Activated T-cell treated with anti-CD3 and anti-CD28 coated beads, Interleukin-2, amount 50 U/mL, for 4 hours (primary cell): Measurements from ENCODE around the gene SMIM24. TPM values are rescaled to one million over a fixed set of nuclear protein-coding genes. Genes with fewer than 3 reads are reported as not detected.
"Not testable (repeated sequence)": the region's sequence is repeated elsewhere in the genome, so short reads cannot be mapped to it uniquely, and the experiment has no call there.

Experiments
- ATAC-seq, 2 donors: fragments of 200-7000 bp; cut with Tn5 transposase; one replicate each; pipeline ENCODE4 v1.10.0; 2021
- DNase-seq: peaks from one replicate; pipeline ENCODE4 v3.0.0-alpha.2; 2020
- H3K27me3 Mint-ChIP-seq: one replicate; pipeline ENCODE4 v1.8.0; 2021; ENCODE audit warnings: low read depth, mixed read lengths
- H3K36me3 Mint-ChIP-seq: one replicate; pipeline ENCODE4 v1.8.0; 2022; ENCODE audit warnings: mixed read lengths; ENCODE audit not compliant: insufficient read depth
- H3K4me1 Mint-ChIP-seq: one replicate; pipeline ENCODE4 v1.8.0; 2021; ENCODE audit warnings: low read depth, mixed read lengths
- H3K4me3 Mint-ChIP-seq: one replicate; pipeline ENCODE4 v1.8.0; 2021; ENCODE audit warnings: mild to moderate bottlenecking, moderate library complexity, mixed read lengths
- H3K9me3 Mint-ChIP-seq: one replicate; pipeline ENCODE4 v1.8.0; 2021; ENCODE audit warnings: mixed read lengths
- total RNA-seq, 3 donors: library from RNA; stranded (reverse); gene quantifications; one replicate each; pipeline ENCODE4 v1.2.1, GENCODE V29; 2021

Gene SMIM24
- total RNA-seq, 3 donors from 2014 or later, result not detected

GRCh38 chr19:3508771-3509535 is 28.6 kb upstream of the SMIM24 start:
- DNase-seq, result no peak
- H3K4me3 Mint-ChIP-seq, result peak overlapping the region; percentile 61
- H3K4me1 Mint-ChIP-seq, result peaks cover 53% of the 10 kb centered on the region
- no peak for ATAC-seq
- H3K27me3 Mint-ChIP-seq, result no peaks in the 10 kb centered on the region
- no peaks in the 10 kb centered on the region for H3K9me3 Mint-ChIP-seq
- peaks cover 11% of the 10 kb centered on the region for H3K36me3 Mint-ChIP-seq

DNA sequence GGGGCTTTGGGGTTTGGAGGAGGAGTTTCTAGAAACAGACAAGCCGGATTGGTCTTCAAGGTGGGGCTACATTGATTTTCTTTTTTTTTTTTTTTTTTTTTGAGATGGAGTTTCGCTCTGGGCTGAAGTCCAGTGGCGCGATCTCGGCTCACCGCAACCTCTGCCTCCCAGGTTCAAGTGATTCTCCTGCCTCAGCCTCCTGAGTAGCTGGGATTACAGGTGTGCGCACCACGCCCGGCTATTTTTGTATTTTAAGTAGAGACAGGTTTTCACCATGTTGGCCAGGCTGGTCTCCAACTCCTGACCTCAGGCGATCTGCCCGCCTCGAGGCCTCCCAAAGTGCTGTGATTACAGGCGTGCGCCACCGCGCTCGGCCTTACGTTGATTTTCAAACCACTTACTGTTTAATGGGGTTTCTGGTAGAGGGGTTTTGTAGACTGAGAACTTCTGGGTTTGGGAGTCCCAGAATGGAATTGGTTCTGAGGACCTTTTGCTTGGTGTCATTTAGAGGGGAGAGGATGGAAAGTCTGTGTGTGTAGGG is 27.9 kb upstream of the SMIM24 start:
- DNase-seq, H3K9me3 Mint-ChIP-seq, ATAC-seq, H3K27me3 Mint-ChIP-seq: not testable (repeated sequence)
- Mint-ChIP-seq H3K36me3 (peaks cover 11% of the 10 kb centered on the region), H3K4me3 (peak overlapping the region; percentile 63), H3K4me1 (peaks cover 50% of the 10 kb centered on the region)

GRCh38 chr19:3507371-3508120 is 27.2 kb upstream of the SMIM24 start:
- ATAC-seq (no peak), DNase-seq (peak; percentile 48)
- Mint-ChIP-seq H3K9me3 (no peaks in the 10 kb centered on the region), H3K4me1 (peaks cover 50% of the 10 kb centered on the region), H3K4me3 (peak overlapping the region; percentile 90), H3K27me3 (no peaks in the 10 kb centered on the region), H3K36me3 (peaks cover 11% of the 10 kb centered on the region)

GRCh38 chr19:3506384-3507340 is 26.3 kb upstream of the SMIM24 start:
- peaks cover 11% of the 10 kb centered on the region for H3K36me3 Mint-ChIP-seq
- no peak for DNase-seq

DNA sequence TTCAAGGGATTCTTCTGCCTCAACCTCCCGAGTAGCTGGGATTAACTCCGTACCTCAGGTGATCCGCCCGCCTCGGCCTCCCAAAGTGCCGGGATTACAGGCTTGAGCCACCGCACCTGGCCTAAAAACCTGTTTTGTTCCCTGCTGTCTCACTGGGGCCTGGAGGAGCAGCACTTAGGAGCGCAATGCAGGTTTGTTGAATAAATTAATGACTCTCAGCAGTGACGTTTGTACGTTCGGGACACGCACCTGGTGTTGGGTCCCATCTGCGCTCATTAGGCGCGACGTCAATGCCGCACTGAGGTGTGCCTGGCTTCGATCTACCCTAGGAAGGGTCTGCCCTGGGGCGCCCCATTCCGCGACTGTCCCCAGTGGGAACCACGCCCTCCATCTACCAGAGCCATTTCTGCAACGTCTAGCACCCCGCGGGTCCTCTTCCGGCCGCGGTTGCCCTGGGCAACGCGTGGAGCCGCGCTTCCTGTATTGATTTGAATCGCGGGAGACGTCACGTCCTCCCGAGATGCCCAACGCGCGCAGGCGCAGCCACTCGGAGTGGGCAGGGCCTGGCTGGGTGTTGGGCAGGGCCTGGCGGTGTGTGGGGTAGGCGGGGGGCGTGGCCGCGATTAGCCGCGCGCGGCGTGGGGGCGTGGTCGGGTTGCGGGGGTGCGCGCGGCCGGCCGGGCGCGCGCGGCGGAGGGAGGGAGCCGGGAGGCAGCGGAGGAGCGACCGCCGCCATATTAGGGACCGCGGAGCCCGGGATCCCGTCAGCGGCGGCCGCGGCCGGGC is 25.5 kb upstream of the SMIM24 start, which contains the start of gene FZR1:
FZR1 (plus strand) TSS at position 714 of the 786 bp plus-strand sequence. CDS start 16,679 bp downstream, outside the sequence.
- H3K9me3 Mint-ChIP-seq, result no peaks in the 10 kb centered on the region
- peaks cover 11% of the 10 kb centered on the region for H3K36me3 Mint-ChIP-seq
- ATAC-seq, result peak; percentile 93
- peak; percentile 99 for DNase-seq
- peak within 1 kb of the TSS; percentile 90 for H3K4me3 Mint-ChIP-seq
- H3K27me3 Mint-ChIP-seq, result no peaks in the 10 kb centered on the region
- peaks cover 45% of the 10 kb centered on the region for H3K4me1 Mint-ChIP-seq

More at GRCh38 chr19:3506384-3507340, 26.3 kb upstream of the SMIM24 start:
- Mint-ChIP-seq H3K4me1 (peaks cover 47% of the 10 kb centered on the region), H3K27me3 (no peaks in the 10 kb centered on the region), H3K4me3 (peak overlapping the region; percentile 90), H3K9me3 (no peaks in the 10 kb centered on the region)
- peak; percentile 9 to 15 for ATAC-seq

DNA sequence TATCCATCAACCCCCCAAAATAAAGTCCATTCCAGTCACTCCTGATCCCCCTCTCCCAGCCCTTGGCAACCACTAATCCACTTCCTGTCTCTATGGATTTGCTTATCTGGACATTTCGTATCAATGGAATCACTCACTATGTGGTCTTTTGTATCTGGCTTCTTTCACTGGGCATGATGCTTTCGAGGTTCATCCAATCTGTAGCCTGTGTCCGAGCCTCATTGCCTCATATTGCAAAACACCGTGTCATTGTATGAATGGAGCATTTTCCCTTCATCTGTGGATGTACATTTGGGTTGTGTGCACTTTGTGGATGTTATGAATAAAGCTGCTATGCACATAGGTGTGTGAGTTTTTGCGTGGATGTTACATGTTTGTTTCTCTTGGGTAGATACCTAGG is 24.4 kb upstream of the SMIM24 start:
- H3K4me3 Mint-ChIP-seq, result peak overlapping the region; percentile 83
- H3K36me3 Mint-ChIP-seq, result peaks cover 10% of the 10 kb centered on the region
- peaks cover 43% of the 10 kb centered on the region for H3K4me1 Mint-ChIP-seq
- H3K27me3 Mint-ChIP-seq, result no peaks in the 10 kb centered on the region
- DNase-seq, result no peak
- ATAC-seq, result no peak
- no peaks in the 10 kb centered on the region for H3K9me3 Mint-ChIP-seq

DNA sequence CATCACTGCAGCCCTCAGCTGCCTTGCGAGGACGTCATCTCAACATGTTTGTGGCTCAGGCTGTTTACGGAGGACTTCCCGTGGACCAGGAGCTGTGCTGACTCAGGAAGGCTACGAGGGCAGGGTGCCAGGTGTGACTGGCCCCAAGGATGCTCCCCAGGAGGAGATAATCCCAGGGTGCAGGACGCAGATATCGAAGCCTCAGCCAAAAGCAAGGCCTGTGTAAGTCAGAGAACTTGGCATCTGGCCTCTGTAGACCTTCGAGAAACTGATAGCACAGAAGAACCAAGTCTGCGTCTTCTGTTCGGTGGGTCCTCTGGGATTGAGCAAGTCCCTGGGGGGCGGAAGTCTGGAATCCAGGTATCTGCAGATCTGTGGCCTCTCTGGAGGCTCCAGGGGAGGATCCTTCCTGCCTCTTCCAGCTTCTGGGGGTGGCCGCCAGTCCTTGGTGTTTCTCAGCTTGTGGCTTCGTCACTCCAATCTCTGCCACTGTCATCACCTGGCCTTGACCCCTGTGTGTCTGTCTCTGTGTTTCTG is 22.8 kb upstream of the SMIM24 start:
- no peak overlapping the region for H3K4me3 Mint-ChIP-seq
- DNase-seq, result no peak

GRCh38 chr19:3501780-3502179 is 21.5 kb upstream of the SMIM24 start:
- no peak overlapping the region for H3K4me3 Mint-ChIP-seq
- H3K9me3 Mint-ChIP-seq, result no peaks in the 10 kb centered on the region
- peaks cover 29% of the 10 kb centered on the region for H3K4me1 Mint-ChIP-seq
- ATAC-seq (no peak), DNase-seq (no peak)
- H3K27me3 Mint-ChIP-seq, result no peaks in the 10 kb centered on the region
- H3K36me3 Mint-ChIP-seq, result peaks cover 9% of the 10 kb centered on the region

More for the DNA sequence above, 22.8 kb upstream of the SMIM24 start:
- H3K36me3 Mint-ChIP-seq, result peaks cover 1% of the 10 kb centered on the region
- H3K27me3 Mint-ChIP-seq, result no peaks in the 10 kb centered on the region
- H3K4me1 Mint-ChIP-seq, result peaks cover 34% of the 10 kb centered on the region
- ATAC-seq, result no peak
- no peaks in the 10 kb centered on the region for H3K9me3 Mint-ChIP-seq

DNA sequence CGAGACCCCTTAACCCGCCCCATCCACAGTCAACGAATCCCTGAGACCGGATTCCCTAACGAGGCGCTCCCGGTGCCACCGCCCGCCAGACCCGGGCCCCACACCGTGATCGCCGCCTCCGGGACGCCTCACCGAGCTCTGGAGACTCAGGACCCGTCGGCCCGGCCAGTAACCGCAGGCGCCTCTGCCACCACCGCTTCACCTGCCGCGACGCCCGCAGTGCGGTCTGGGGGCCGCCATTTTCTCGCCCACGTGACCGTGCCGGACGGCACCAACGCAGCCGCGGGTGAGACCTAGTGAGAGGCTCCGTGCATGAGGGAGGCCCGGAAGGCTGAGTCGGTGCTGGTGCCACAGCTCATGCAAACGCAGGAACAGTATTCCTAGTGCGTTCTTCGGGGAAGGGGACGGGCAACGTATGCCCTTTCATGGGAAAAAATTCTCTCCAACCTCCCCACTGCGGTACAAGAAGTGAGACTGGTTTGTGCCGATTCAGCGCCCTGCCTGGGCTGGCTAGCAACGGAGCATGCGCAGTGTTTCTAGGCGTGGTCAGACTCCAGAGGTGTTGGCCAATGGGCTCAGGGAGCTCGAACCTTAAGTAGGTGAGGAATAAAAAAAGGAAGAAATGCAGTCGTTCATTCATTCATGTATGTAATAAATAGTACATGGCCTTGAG is 20.2 kb upstream of the SMIM24 start, which contains the start of gene DOHH:
DOHH (minus strand) TSS at position 246 of the 673 bp plus-strand sequence. CDS start 3,860 bp downstream, outside the sequence.
- DNase-seq, result peak; percentile 93
- Mint-ChIP-seq H3K27me3 (no peaks in the 10 kb centered on the region), H3K4me1 (peaks cover 26% of the 10 kb centered on the region), H3K9me3 (no peaks in the 10 kb centered on the region), H3K4me3 (peak within 1 kb of the TSS; percentile 94), H3K36me3 (peaks cover 13% of the 10 kb centered on the region)
- ATAC-seq, result peak; percentile 91 to 95

DNA sequence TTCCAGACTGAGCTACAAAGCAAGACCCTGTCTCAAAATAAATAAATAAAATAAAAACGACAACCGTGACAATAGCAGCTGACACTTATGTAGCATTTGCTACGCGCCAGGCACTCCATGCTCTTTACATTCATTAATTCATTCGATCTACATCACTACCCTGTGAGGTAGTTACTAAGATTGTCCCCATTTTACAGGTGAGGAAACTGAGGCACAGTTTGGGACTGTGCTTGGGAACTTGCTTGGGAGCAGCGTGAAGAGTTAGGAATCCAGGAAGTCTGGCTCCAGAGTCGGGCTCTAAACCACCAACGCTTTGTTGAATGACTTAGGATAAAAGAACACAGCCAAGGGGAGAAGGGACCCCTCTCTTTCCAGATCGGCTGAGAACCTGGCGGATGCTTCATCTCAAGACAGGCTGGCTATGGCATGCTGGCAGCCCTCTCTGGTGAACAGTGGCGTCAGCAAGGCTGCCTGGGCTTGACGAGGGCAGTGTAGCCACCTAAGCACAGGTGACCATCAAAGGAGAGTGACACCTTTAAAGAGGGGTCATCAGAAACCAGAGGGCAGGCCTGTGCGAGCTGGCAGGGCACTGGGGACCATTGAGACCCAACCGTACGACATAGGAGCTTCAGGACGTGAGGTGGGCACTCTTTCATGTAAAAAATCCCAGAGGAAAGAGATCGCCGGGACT is 19.6 kb upstream of the SMIM24 start:
- no peaks in the 10 kb centered on the region for H3K27me3 Mint-ChIP-seq
- ATAC-seq (peak; percentile 3 to 22), DNase-seq (no peak)
- no peaks in the 10 kb centered on the region for H3K9me3 Mint-ChIP-seq
- H3K4me3 Mint-ChIP-seq, result peak overlapping the region; percentile 94
- peaks cover 25% of the 10 kb centered on the region for H3K4me1 Mint-ChIP-seq
- H3K36me3 Mint-ChIP-seq, result peaks cover 18% of the 10 kb centered on the region

DNA sequence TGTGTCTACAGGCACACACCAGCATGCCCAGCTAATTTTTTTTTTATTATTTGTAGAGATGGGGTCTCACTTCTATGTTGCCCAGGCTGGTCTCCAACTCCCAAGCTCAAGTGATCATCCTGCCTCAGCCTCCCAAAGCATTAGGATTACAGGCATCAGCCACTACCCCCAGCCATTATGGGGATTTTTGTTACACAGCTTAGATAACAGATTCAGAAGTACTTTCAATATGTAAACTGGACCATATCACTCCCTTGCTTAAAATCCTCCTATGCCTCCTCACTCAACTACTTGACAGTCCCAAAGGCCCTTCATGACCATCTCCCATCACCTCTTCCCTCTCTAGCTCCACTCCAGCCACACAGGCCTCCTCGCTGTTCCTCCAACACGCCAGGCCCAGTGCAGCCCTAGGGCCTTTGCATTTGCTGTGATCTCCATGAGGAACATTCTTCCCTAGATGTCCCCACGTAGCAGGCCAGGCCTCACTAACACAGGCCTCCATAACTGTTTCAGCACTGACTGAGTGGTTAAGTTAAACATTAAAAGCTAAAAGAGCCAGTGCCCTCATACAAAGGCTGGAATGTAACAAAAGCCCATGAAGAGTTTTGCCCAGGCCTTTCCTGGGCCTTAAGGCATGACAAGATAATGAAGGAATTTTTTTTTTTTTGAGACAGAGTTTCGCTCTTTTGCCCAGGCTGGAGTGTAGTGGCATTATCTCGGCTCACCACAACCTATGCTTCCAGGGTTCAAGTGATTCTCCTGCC is 17.6 kb upstream of the SMIM24 start:
- H3K36me3 Mint-ChIP-seq, result peaks cover 23% of the 10 kb centered on the region
- H3K4me1 Mint-ChIP-seq, result peaks cover 27% of the 10 kb centered on the region
- no peaks in the 10 kb centered on the region for H3K9me3 Mint-ChIP-seq
- ATAC-seq, result no peak
- H3K4me3 Mint-ChIP-seq, result no peak overlapping the region
- no peaks in the 10 kb centered on the region for H3K27me3 Mint-ChIP-seq
- no peak for DNase-seq
